ENCODE data around the gene WDR27. TPM values are rescaled to one million over a fixed set of nuclear protein-coding genes. Genes with fewer than 3 reads are reported as not detected.
"Not testable (repeated sequence)": the region's sequence is repeated elsewhere in the genome, so short reads cannot be mapped to it uniquely, and the experiment has no call there.

The WDR27 gene
- polyA plus RNA-seq, 2 donors = 10.3 to 24.0 TPM

GRCh38 chr6:169473663-169474062 is 228.2 kb downstream of the WDR27 start:
- H3K27ac ChIP-seq (ENCODE audit: low read depth in 2 of 2, low read length in 1 of 2) = no peak overlapping the region
- H3K4me3 ChIP-seq (ENCODE audit: low read depth in 1 of 2, low read length in 2 of 2) = no peak overlapping the region
- no peaks in the 10 kb centered on the region for H3K4me1 ChIP-seq (ENCODE audit: control insufficient read depth in 2 of 2, insufficient read depth in 2 of 2, low read length in 1 of 2)
- H3K9me3 ChIP-seq (ENCODE audit: control insufficient read depth in 2 of 2, insufficient read depth in 1 of 2, low read depth in 1 of 2, low read length in 1 of 2) = no peaks in the 10 kb centered on the region
- H3K27me3 ChIP-seq (ENCODE audit: control insufficient read depth in 1 of 2, insufficient read depth in 2 of 2, low read length in 2 of 2) = no peaks in the 10 kb centered on the region
- 84 to 95% methylated on average over 1 of the region's 1 CpG for WGBS, 2 donors
- H3K36me3 ChIP-seq (ENCODE audit: control insufficient read depth in 2 of 2, insufficient read depth in 2 of 2, low read length in 1 of 2) = no peaks in the 10 kb centered on the region

GRCh38 chr6:169472786-169473416 is 228.9 kb downstream of the WDR27 start:
- no peak overlapping the region for H3K27ac ChIP-seq (ENCODE audit: low read depth in 2 of 2, low read length in 1 of 2)
- WGBS, 2 donors = 76% methylated on average over 3 of the region's 3 CpGs

GRCh38 chr6:169470790-169471189 is 231.0 kb downstream of the WDR27 start:
- Histone ChIP-seq H3K36me3 (ENCODE audit: control insufficient read depth in 2 of 2, insufficient read depth in 2 of 2, low read length in 1 of 2) (no peaks in the 10 kb centered on the region), H3K4me3 (ENCODE audit: low read depth in 1 of 2, low read length in 2 of 2) (no peak overlapping the region), H3K4me1 (ENCODE audit: control insufficient read depth in 2 of 2, insufficient read depth in 2 of 2, low read length in 1 of 2) (no peaks in the 10 kb centered on the region), H3K27ac (ENCODE audit: low read depth in 2 of 2, low read length in 1 of 2) (no peak overlapping the region), H3K27me3 (ENCODE audit: control insufficient read depth in 1 of 2, insufficient read depth in 2 of 2, low read length in 2 of 2) (no peaks in the 10 kb centered on the region), H3K9me3 (ENCODE audit: control insufficient read depth in 2 of 2, insufficient read depth in 1 of 2, low read depth in 1 of 2, low read length in 1 of 2) (peaks cover 0 to 4% of the 10 kb centered on the region in 2 donors)
- WGBS, 2 donors = 98 to 99% methylated on average over 2 of the region's 2 CpGs

More at GRCh38 chr6:169472786-169473416, 228.9 kb downstream of the WDR27 start:
- Histone ChIP-seq H3K4me1 (ENCODE audit: control insufficient read depth in 2 of 2, insufficient read depth in 2 of 2, low read length in 1 of 2) (no peaks in the 10 kb centered on the region), H3K4me3 (ENCODE audit: low read depth in 1 of 2, low read length in 2 of 2) (no peak overlapping the region), H3K27me3 (ENCODE audit: control insufficient read depth in 1 of 2, insufficient read depth in 2 of 2, low read length in 2 of 2) (no peaks in the 10 kb centered on the region), H3K9me3 (ENCODE audit: control insufficient read depth in 2 of 2, insufficient read depth in 1 of 2, low read depth in 1 of 2, low read length in 1 of 2) (peaks cover 0 to 2% of the 10 kb centered on the region in 2 donors), H3K36me3 (ENCODE audit: control insufficient read depth in 2 of 2, insufficient read depth in 2 of 2, low read length in 1 of 2) (no peaks in the 10 kb centered on the region)

GRCh38 chr6:169469028-169469427 is 232.8 kb downstream of the WDR27 start:
- Histone ChIP-seq H3K9me3 (ENCODE audit: control insufficient read depth in 2 of 2, insufficient read depth in 1 of 2, low read depth in 1 of 2, low read length in 1 of 2) (peaks cover 0 to 4% of the 10 kb centered on the region in 2 donors), H3K4me1 (ENCODE audit: control insufficient read depth in 2 of 2, insufficient read depth in 2 of 2, low read length in 1 of 2) (no peaks in the 10 kb centered on the region), H3K36me3 (ENCODE audit: control insufficient read depth in 2 of 2, insufficient read depth in 2 of 2, low read length in 1 of 2) (no peaks in the 10 kb centered on the region), H3K4me3 (ENCODE audit: low read depth in 1 of 2, low read length in 2 of 2) (no peak overlapping the region), H3K27ac (ENCODE audit: low read depth in 2 of 2, low read length in 1 of 2) (no peak overlapping the region), H3K27me3 (ENCODE audit: control insufficient read depth in 1 of 2, insufficient read depth in 2 of 2, low read length in 2 of 2) (no peaks in the 10 kb centered on the region)
- WGBS, 2 donors = 87 to 92% methylated on average over 1 of the region's 1 CpG

- not testable (repeated sequence) for H3K9me3 ChIP-seq (ENCODE audit: control insufficient read depth in 2 of 2, insufficient read depth in 1 of 2, low read depth in 1 of 2, low read length in 1 of 2)
- WGBS, 2 donors = 87% methylated on average over 4 of the region's 4 CpGs
Measured at GRCh38 chr6:169467755-169468154, 234.1 kb downstream of the WDR27 start.

GRCh38 chr6:169466256-169466655 is 235.6 kb downstream of the WDR27 start:
- H3K27ac ChIP-seq (ENCODE audit: low read depth in 2 of 2, low read length in 1 of 2); H3K4me3 ChIP-seq (ENCODE audit: low read depth in 1 of 2, low read length in 2 of 2); H3K36me3 ChIP-seq (ENCODE audit: control insufficient read depth in 2 of 2, insufficient read depth in 2 of 2, low read length in 1 of 2); H3K4me1 ChIP-seq (ENCODE audit: control insufficient read depth in 2 of 2, insufficient read depth in 2 of 2, low read length in 1 of 2); H3K27me3 ChIP-seq (ENCODE audit: control insufficient read depth in 1 of 2, insufficient read depth in 2 of 2, low read length in 2 of 2); H3K9me3 ChIP-seq (ENCODE audit: control insufficient read depth in 2 of 2, insufficient read depth in 1 of 2, low read depth in 1 of 2, low read length in 1 of 2): not testable (repeated sequence)
- WGBS, 2 donors = 77 to 85% methylated on average over 2 of the region's 2 CpGs

More at GRCh38 chr6:169467755-169468154, 234.1 kb downstream of the WDR27 start:
- H3K4me1 ChIP-seq (ENCODE audit: control insufficient read depth in 2 of 2, insufficient read depth in 2 of 2, low read length in 1 of 2); H3K36me3 ChIP-seq (ENCODE audit: control insufficient read depth in 2 of 2, insufficient read depth in 2 of 2, low read length in 1 of 2); H3K27me3 ChIP-seq (ENCODE audit: control insufficient read depth in 1 of 2, insufficient read depth in 2 of 2, low read length in 2 of 2); H3K4me3 ChIP-seq (ENCODE audit: low read depth in 1 of 2, low read length in 2 of 2); H3K27ac ChIP-seq (ENCODE audit: low read depth in 2 of 2, low read length in 1 of 2): not testable (repeated sequence)

GRCh38 chr6:169457762-169458161 is 244.1 kb downstream of the WDR27 start:
- no peaks in the 10 kb centered on the region for H3K9me3 ChIP-seq (ENCODE audit: control insufficient read depth in 2 of 2, insufficient read depth in 1 of 2, low read depth in 1 of 2, low read length in 1 of 2)
- no peak overlapping the region for H3K27ac ChIP-seq (ENCODE audit: low read depth in 2 of 2, low read length in 1 of 2)
- 88 to 97% methylated on average over 5 of the region's 5 CpGs for WGBS, 2 donors
- H3K36me3 ChIP-seq (ENCODE audit: control insufficient read depth in 2 of 2, insufficient read depth in 2 of 2, low read length in 1 of 2) = no peaks in the 10 kb centered on the region
- no peak overlapping the region for H3K4me3 ChIP-seq (ENCODE audit: low read depth in 1 of 2, low read length in 2 of 2)
- peaks cover 2 to 4% of the 10 kb centered on the region in 2 donors for H3K4me1 ChIP-seq (ENCODE audit: control insufficient read depth in 2 of 2, insufficient read depth in 2 of 2, low read length in 1 of 2)
- H3K27me3 ChIP-seq (ENCODE audit: control insufficient read depth in 1 of 2, insufficient read depth in 2 of 2, low read length in 2 of 2) = no peaks in the 10 kb centered on the region

- H3K4me1 ChIP-seq (ENCODE audit: control insufficient read depth in 2 of 2, insufficient read depth in 2 of 2, low read length in 1 of 2) = peaks cover 2 to 5% of the 10 kb centered on the region in 2 donors
- H3K9me3 ChIP-seq (ENCODE audit: control insufficient read depth in 2 of 2, insufficient read depth in 1 of 2, low read depth in 1 of 2, low read length in 1 of 2) = no peaks in the 10 kb centered on the region
- WGBS, 2 donors = 94% methylated on average over 12 of the region's 12 CpGs
- no peak overlapping the region for H3K4me3 ChIP-seq (ENCODE audit: low read depth in 1 of 2, low read length in 2 of 2)
- H3K36me3 ChIP-seq (ENCODE audit: control insufficient read depth in 2 of 2, insufficient read depth in 2 of 2, low read length in 1 of 2) = no peaks in the 10 kb centered on the region
- H3K27ac ChIP-seq (ENCODE audit: low read depth in 2 of 2, low read length in 1 of 2) = no peak overlapping the region
- no peaks in the 10 kb centered on the region for H3K27me3 ChIP-seq (ENCODE audit: control insufficient read depth in 1 of 2, insufficient read depth in 2 of 2, low read length in 2 of 2)
Measured at GRCh38 chr6:169456840-169457239, 245.0 kb downstream of the WDR27 start.

- WGBS, 2 donors = 91 to 100% methylated on average over 1 of the region's 1 CpG
- peaks cover 2 to 5% of the 10 kb centered on the region in 2 donors for H3K4me1 ChIP-seq (ENCODE audit: control insufficient read depth in 2 of 2, insufficient read depth in 2 of 2, low read length in 1 of 2)
- no peak overlapping the region for H3K4me3 ChIP-seq (ENCODE audit: low read depth in 1 of 2, low read length in 2 of 2)
- no peaks in the 10 kb centered on the region for H3K9me3 ChIP-seq (ENCODE audit: control insufficient read depth in 2 of 2, insufficient read depth in 1 of 2, low read depth in 1 of 2, low read length in 1 of 2)
- no peaks in the 10 kb centered on the region for H3K27me3 ChIP-seq (ENCODE audit: control insufficient read depth in 1 of 2, insufficient read depth in 2 of 2, low read length in 2 of 2)
- H3K36me3 ChIP-seq (ENCODE audit: control insufficient read depth in 2 of 2, insufficient read depth in 2 of 2, low read length in 1 of 2) = no peaks in the 10 kb centered on the region
- H3K27ac ChIP-seq (ENCODE audit: low read depth in 2 of 2, low read length in 1 of 2) = no peak overlapping the region
Measured at GRCh38 chr6:169455470-169455869, 246.4 kb downstream of the WDR27 start.

- no peaks in the 10 kb centered on the region for H3K36me3 ChIP-seq (ENCODE audit: control insufficient read depth in 2 of 2, insufficient read depth in 2 of 2, low read length in 1 of 2)
- no peaks in the 10 kb centered on the region for H3K9me3 ChIP-seq (ENCODE audit: control insufficient read depth in 2 of 2, insufficient read depth in 1 of 2, low read depth in 1 of 2, low read length in 1 of 2)
- peak overlapping the region in 1 of 2 donors; percentile 17 for H3K27ac ChIP-seq (ENCODE audit: low read depth in 2 of 2, low read length in 1 of 2)
- no peak overlapping the region for H3K4me3 ChIP-seq (ENCODE audit: low read depth in 1 of 2, low read length in 2 of 2)
- H3K27me3 ChIP-seq (ENCODE audit: control insufficient read depth in 1 of 2, insufficient read depth in 2 of 2, low read length in 2 of 2) = no peaks in the 10 kb centered on the region
- WGBS, 2 donors = 88 to 89% methylated on average over 10 of the region's 10 CpGs
- H3K4me1 ChIP-seq (ENCODE audit: control insufficient read depth in 2 of 2, insufficient read depth in 2 of 2, low read length in 1 of 2) = peaks cover 2 to 5% of the 10 kb centered on the region in 2 donors
Measured at GRCh38 chr6:169454872-169455204, 247.0 kb downstream of the WDR27 start.

Measured in esophagus (tissue), 2 donors.